Body of pancreas (tissue), 4 donors: ENCODE data around the gene MC2R.

Source experiments
- POLR2A ChIP-seq, 3 donors: fragments of 450-650 bp; IDR thresholded peaks; one replicate each; pipeline ENCODE4 v1.6.1; 2016; ENCODE audit warnings: antibody characterized with exemption in 3 of 3, mild to moderate bottlenecking in 2 of 3
- TF ChIP-seq, protein P1 (sequence below), 7 experiments: fragments of 450-650 bp in 4 of 7; fragments of 200-600 bp in 3 of 7; sonication (generic) in 3 of 7; IDR thresholded peaks; one replicate each; pipeline ENCODE4 v1.5.1; 2016 to 2019; ENCODE audit warnings: antibody characterized with exemption in 7 of 7

DNA sequence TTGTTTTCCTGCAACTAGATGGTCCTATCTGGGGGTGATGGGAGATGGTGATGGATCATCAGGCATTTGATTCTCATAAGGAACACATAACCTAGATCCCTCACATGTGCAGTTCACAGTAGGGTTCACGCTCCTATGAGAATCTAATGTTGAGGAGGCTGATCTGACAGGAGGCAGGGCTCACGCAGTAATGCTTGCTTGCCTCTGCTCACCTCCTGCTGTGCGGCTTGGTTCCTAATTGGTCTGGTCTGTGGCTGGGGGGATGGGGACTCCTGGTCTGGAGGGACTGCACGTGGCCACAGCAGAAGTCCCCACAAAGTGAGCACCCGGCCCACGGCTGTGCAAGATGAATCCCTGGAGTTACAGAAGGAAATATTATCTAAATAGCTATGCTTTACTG, 80.1 kb downstream of the MC2R start:
- TF ChIP-seq, protein P1, sequence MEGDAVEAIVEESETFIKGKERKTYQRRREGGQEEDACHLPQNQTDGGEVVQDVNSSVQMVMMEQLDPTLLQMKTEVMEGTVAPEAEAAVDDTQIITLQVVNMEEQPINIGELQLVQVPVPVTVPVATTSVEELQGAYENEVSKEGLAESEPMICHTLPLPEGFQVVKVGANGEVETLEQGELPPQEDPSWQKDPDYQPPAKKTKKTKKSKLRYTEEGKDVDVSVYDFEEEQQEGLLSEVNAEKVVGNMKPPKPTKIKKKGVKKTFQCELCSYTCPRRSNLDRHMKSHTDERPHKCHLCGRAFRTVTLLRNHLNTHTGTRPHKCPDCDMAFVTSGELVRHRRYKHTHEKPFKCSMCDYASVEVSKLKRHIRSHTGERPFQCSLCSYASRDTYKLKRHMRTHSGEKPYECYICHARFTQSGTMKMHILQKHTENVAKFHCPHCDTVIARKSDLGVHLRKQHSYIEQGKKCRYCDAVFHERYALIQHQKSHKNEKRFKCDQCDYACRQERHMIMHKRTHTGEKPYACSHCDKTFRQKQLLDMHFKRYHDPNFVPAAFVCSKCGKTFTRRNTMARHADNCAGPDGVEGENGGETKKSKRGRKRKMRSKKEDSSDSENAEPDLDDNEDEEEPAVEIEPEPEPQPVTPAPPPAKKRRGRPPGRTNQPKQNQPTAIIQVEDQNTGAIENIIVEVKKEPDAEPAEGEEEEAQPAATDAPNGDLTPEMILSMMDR (IDR thresholded peaks at IDR 0.05) = no peak
- TF ChIP-seq POLR2A (IDR thresholded peaks at IDR 0.05) = no peak
